SKM-1 (cell line): ENCODE results near the gene MESD.
"Not testable (repeated sequence)": the region's sequence is repeated elsewhere in the genome, so short reads cannot be mapped to it uniquely, and the experiment has no call there.

Source experiments
- DNase-seq: peaks from one replicate; lab custom pipeline; 2025; ENCODE audit not compliant: unreplicated experiment; lab: John Stamatoyannopoulos, UW

MESD gene

DNA sequence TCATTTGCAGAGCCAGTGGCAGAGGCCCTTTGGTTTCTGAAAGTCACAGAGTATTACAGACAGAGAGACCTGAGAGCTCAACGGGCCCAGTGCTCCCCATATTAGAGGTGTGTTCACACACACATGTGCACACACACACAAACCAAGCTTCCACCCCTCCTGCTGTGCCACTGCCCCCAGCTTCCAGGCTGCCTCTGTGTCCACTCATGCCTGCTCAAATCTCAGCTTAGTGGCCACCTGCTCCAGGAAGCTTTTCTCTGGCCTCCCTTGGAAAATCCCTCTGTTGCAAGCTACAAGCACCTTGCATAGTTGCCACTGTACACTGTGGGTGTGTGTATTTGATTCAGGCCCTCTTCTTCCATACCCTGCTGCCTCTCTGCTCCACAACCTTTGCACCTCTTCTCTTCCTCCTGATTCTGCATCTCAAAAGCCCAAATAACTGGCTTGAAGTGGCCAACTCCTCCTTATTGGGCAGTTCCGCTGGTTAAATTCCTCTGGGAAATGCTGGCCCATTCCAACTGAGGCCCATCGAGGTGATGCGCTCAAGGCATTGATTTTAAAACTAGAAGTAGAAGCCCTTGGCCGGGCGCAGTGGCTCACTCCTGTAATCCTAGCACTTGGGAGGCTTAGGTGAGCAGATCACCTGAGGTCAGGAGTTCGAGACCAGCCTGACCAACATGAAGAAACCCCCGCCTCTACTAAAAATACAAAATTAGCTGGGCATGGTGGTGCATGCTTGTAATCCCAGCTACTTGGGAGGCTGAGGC, 23.0 kb downstream of the MESD start:
- no peak for DNase-seq

DNA sequence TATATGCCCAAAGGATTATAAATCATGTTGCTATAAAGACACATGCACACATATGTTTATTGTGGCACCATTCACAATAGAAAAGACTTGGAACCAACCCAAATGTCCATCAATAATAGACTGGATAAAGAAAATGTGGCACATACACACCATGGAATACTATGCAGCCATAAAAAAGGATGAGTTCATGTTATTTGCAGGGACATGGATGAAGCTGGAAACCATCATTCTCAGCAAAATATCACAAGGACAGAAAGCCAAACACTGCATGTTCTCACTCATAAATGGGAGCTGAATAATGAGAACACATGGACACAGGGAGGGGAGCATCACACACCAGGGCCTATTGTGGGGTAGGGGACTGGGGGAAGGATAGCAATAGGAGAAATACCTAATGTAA, 24.2 kb downstream of the MESD start:
- DNase-seq = not testable (repeated sequence)

DNA sequence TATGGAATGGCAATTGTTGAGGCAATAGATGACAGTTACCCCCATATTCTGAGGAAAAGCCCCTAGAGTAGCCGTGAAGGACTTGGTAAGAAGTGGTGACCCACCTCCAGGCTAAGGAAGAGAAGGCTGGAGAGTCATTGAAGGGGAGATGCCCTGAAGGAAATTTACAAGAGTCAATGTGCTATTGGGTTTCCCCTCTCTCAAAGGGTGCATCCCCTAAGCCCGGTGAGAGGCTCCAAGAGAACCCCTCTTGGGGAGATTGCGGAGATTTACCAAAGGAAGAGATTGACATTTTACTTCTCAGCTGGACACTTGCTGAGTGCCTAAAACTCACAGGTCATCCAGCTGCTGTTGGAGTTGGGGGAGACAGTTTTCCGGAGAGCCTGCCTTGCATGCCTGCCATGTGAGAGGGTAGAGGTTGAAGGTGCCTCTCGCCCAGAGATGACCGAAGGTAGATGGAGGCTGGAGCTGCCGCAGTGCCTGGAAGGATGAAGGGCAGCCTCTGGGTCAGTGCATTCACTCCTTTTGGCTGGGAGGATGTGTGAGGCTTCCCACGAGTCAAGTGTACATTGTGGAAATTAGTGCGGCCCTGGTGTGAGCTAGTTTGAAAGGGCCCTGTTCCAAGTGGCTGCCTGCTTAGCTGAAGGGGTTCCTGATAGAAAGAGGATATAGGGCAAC, 30.7 kb downstream of the MESD start:
- DNase-seq = no peak

DNA sequence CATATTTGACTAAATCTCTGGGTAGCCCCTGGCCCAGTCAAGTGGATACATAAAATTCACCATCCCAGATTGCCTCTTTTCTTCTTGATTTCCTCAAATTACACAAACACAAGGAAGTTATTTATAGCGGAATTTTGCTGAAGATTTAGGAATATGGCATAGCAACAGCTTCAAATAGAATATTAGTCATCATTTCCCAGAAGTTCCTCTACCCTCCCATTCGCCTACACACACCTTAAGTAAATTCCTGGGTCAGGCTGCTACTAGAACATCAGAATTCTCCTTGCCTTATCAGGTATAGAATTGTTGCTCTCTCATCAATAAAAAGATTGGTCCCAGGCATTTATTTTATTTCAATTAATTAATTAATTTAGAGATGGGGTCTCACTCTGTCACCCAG, 31.6 kb downstream of the MESD start:
- no peak for DNase-seq

DNA sequence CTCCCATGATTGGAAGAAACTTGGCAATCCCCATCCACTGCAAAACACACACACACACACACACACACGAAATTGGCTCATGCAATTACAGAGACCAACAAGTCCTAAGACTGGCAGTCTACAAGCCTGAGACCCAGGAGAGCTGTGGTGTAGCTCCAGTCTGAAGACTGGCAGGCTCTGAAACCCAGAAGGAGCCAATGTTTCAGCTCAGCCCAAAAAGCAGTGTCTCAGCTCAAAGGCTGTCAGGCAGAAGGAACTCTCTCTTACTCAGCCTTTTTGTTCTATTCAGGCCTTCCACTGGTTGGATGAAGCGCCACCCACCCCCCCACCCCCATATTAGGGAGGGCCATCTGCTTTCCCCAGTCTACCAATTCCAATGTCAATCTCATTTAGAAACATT, 32.1 kb downstream of the MESD start:
- no peak for DNase-seq

DNA sequence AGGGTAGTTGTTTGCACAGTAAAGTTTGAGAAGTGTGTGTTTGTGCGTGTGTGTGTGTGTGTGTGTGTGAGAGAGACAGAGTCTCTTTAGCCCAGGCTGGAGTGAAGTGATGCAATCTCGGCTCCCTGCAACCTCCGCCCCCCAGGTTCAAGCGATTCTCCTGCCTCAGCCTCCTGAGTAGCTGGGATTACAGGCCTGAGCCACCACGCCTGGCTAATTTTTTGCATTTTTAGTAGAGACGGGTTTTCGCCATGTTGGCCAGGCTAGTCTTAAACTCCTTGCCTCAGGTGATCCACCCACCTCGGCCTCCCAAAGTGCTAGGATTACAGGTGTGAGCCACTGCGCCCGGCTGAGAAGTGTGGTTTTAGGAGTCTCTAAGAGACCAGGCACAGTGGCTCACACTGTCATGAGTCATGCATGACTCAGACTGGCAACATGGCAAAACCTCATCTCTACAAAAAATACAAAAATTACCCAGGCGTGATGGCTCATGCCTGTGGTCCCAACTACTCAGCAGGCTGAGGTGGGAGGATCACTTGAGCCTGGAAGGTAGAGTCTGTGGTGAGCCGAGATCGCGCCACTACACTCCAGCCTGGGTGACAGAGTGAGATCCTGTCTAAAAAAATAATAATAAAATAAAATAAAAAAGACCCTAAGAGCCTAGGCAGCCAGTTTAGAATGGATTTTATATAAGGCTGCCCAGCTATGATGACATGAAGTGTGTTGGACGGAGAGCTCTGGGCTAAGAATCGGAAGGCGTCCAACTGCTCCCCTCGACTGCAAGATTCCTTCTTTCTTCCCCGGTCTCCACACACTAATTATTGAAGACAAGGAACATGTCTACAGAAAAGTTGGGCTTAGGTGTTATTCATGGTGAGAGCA, 33.8 kb downstream of the MESD start:
- DNase-seq = not testable (repeated sequence)

DNA sequence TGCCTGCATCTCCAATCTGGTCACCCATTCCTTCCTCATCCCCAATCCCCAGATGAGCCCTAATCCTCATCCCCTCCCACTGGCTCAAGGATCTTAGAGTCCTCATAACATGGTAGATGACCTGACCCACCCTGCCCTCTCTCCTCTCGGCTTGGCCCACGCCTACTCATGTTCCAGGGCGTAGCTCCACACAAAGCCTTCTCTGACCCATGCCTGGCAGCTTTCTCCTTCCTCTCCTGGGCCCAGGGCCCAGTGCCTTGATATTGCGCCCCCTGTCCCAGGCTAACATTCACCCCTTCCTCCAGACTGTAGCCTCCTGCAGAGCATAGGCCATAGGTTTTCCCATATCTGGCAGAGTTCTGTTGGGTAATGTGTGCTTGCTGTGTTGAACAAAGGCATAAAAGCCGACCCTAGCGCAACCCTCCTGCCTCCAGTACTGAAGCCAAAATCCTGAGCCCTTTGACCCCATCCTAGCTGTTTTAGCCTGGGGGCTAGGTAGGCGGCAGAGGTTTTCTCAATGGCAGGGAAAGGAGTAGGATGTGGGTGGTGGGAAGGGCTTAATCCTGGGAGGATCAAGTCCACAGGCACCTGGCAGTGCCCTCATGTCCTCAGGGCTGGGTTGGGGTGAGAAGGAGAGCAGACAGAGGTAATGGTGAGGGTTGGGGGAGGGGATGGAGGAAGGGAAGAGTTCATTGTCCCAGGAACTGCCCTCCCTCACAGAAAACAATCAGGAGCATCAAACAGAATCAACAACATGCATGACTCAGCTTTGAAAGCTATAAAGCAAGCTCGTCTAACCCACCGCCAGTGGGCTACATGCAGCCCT, 35.5 kb downstream of the MESD start:
- DNase-seq = no peak

DNA sequence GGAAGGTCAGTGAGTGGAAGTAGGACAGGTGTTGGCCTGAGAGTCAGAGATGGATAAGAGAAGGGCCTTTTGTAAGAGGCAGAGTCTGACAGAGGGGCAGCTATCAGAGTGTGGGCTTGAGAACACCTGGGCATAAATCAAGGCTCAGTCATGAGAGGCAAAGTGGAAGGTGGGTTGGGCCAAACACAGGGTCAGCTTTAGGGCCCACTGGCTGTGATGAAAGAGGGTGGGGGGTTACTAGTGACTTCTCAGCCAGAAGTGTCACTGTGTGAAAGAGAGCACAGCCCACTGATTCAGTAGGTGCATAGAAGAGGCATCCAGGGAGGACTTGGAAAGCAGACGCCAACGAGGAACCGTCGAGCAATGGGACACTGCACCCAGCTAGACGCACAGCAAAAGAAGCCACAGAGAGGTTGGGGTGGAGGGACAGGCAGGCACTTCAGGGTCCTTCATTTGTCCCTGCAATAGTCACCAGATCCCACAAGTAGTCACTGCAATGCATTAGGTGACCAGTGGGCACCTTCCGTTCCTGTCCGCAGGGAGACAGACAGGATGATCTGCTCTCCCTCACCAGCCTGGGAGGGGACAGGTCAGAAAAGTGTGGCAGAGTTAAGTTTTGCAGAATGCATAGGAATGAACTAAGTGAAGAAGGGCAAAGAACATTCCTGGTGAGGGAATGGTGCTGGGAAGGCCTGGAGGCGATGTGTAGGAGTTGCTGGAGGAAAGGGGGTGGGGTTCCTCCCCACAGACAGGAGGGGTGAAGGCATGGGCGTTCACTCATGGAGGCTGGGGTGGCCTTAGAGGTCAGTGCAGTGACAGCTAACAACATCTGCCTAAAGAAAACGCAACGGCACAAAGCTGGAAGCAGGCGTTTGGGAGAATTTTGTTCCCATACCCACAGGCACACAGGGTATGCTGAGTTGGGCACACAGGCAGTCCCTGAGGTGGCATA, 36.3 kb downstream of the MESD start:
- DNase-seq = no peak

DNA sequence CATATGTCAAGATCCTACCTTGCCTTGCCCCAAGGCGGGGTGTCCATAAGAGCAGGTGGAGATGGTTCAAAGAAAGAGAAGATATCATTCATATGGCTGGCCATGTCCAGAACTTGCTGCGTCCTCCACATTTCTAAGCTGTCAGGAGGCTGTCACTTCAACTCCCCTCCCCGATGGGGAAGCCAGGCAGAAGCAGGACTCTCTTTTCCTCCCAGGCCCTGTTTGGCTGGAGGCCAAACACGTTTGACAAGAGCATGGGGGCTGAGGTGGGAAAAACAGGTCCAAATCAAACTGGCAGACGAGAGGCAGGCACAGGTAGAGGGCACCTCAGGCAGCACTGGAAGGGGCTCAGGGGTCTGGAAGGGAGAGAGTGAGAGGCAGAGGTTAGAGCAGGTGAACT, 37.7 kb downstream of the MESD start:
- DNase-seq = no peak

DNA sequence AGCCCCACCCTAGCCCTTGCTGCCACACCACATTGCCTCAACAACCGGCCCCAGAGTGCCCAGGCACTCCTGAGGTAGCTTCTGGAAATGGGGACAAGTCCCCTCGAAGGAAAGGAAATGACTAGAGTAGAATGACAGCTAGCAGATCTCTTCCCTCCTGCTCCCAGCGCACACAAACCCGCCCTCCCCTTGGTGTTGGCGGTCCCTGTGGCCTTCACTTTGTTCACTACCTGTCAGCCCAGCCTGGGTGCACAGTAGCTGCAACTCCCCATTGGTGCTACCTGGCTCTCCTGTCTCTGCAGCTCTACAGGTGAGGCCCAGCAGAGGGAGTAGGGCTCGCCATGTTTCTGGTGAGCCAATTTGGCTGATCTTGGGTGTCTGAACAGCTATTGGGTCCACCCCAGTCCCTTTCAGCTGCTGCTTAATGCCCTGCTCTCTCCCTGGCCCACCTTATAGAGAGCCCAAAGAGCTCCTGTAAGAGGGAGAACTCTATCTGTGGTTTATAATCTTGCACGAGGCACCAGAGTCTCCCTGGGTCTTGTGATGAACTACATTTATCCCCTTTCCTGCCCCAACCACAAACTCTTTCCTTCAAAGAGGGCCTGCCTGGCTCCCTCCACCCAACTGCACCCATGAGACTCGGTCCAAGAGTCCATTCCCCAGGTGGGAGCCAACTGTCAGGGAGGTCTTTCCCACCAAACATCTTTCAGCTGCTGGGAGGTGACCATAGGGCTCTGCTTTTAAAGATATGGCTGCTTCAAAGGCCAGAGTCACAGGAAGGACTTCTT, 39.1 kb downstream of the MESD start:
- DNase-seq = no peak

DNA sequence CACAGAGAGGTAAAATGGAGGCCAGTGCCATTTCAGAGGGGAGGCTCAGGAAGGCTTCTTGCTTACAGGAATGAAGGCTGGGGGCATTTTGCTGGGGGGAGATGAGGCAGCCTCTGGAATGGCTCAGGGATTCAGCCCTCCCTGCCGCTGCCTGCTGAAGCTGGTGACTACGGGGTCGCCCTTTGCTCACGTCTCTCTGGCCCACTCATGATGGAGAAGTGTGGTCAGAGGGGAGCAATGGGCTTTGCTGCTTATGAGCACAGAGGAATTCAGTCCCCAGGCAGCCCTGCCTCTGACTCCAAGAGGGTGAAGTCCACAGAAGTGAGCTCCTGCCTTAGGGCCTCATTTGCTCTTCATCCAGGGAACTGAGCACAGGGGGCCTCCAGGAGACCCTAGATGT, 39.9 kb downstream of the MESD start:
- no peak for DNase-seq

DNA sequence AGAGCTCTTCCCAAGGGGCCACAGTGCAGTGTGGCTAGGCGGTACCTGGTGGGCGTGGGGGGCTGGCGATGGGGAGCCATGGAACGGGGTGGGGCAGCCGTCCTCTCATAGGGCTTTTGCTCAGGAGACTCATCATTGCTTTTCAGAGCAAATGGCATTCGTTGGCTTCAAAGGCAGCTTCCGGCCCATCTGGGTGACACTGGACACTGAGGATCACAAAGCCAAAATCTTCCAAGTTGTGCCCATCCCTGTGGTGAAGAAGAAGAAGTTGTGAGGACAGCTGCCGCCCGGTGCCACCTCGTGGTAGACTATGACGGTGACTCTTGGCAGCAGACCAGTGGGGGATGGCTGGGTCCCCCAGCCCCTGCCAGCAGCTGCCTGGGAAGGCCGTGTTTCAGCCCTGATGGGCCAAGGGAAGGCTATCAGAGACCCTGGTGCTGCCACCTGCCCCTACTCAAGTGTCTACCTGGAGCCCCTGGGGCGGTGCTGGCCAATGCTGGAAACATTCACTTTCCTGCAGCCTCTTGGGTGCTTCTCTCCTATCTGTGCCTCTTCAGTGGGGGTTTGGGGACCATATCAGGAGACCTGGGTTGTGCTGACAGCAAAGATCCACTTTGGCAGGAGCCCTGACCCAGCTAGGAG, 40.8 kb downstream of the MESD start:
- no peak for DNase-seq

DNA sequence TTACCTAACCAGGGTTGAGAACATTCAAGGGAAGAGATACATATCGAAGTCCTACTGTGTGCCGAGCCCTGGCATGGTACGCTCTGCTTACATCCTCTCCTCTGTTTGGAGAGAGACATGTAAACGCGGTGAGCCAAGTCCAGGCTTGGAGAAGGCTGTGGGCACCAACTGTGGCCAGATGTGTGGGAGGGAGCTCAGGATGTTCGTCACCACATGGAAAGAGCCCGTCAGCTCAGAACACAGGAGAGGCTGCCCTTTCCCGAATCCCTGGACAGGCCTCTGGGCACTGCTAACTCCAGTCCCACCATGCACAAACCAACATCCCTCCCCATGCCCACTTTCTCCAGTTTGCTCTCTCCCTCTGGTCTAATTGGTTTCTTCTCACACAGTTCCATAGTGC, 43.0 kb downstream of the MESD start:
- no peak for DNase-seq

DNA sequence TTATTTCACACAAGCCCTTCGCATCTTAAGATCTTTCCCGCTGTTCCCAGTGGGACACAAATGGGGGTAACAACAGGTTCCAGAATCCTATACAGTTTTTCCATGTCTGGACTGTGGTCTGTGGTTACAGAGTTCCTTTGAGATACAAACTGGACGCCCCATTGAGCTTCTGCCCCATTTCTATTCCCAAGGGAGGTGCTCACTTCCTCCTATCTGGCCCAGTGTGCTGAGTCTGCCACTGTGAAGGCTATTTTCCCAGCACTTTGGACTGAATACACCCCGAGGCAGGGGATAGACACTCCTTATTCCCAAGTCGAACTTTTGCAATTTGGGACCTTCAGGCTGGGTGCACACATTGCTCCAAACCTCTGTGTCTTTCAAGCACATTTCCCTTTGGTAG, 44.0 kb downstream of the MESD start:
- DNase-seq = no peak

DNA sequence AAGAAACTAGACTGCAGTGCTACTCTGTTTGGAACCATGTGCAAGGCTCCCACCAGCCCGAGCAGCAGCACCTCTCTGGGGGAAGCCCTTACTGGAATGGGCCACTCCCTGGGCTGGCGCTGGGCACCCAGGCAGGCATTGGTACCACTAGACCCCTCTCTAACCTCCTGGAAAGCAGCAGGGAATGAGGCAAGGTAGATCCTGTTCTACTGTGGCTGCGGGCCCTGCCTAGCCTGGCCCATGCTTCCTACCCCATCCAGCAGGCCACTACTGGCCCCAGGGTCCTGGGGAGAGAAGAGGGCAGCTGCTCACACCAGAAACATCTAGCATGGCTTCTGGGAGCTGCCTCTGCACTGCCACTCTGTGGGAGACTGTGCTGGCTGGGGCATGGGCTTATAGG, 44.8 kb downstream of the MESD start:
- no peak for DNase-seq

DNA sequence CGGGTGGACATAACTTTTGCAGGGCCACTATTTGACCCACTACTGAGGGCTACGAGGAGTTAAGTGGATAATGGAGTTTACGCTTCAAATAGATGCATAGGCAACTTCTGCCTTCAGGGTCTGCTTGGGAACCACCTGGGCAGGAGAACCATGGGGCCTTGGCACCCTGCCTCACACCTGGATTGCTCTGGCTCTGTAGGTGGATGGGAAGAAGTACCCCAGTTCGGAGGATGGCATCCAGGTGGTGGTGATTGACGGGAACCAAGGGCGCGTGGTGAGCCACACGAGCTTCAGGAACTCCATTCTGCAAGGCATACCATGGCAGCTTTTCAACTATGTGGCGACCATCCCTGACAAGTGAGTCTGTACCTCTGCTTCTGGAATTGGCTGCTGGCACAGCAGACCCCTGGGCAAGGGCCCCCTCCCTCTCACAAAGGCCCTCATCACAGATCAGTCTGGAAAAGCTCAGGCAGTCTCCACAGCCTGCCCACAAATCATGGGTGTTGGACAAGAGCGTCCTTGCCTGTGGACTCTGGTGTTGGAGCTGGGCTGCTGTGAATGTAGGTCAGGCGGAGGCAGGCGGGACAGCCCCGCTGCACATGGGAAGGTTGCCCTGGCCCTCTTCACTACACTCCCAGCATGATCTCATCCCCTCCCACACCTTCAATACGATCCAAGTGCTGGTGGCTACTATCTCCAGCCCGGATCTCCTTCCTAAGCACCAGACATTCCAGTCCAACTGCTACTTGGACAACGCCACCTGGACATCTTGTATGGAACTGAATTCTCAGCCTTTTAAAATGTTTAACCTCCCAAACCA, 46.7 kb downstream of the MESD start:
- no peak for DNase-seq

DNA sequence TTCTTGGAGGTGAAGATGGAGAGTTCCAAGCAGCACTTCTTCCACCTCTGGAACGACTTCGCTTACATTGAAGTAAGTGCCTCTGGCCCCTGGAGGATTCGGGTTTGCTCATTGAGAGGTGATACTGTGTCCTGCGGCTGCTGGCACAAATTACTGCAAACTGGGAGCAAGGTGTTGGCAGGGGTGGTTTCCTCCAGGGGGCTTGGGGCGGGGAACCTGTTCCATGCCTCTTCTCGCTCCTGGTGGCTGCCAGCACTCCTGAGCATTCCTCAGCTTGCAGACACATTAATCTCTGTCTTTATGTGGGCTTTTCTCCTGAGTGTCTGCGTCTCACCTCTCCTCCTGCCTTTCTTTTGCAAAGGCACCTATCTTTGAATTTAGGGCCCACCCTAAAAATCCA, 47.4 kb downstream of the MESD start:
- no peak for DNase-seq

DNA sequence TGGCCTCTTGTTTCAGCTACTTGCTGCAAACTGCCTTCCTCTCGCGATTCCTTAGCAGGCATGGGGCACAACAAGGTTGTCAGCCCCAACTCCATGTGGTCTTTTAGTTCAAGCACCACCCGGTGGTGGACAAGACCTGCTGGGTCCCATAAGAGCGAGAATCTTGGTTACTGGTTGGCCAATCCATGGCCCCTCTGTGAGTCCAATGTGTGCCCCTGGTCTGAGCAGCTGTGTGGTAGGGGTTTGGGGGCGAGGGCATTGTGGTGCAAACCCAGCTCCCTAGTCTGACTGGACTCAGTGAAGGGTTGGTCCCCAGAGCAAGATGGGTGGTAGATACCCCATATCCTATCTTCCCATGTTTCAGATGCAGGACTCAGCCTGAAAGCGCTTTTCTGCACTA, 48.8 kb downstream of the MESD start:
- DNase-seq = no peak
